Left ventricle myocardium inferior (tissue), 1 donor: Measurements from ENCODE around the gene MYRIP. TPM values are rescaled to one million over a fixed set of nuclear protein-coding genes. Genes with fewer than 3 reads are reported as not detected.

Source experiments
- DNase-seq: peaks from one replicate; pipeline ENCODE4 v3.0.0-alpha.2; 2020
- H3K27ac ChIP-seq: fragments of 200-600 bp; replicated peaks from 2 replicates; pipeline ENCODE4 v1.8.0; 2021
- H3K27me3 ChIP-seq: fragments of 200-600 bp; 2 replicates; pipeline ENCODE4 v1.8.0; 2021; ENCODE audit warnings: low read depth
- H3K36me3 ChIP-seq: fragments of 200-600 bp; 2 replicates; pipeline ENCODE4 v1.8.0; 2021
- H3K4me1 ChIP-seq: fragments of 200-600 bp; 2 replicates; pipeline ENCODE4 v1.8.0; 2021
- H3K4me3 ChIP-seq: fragments of 200-600 bp; 2 replicates; pipeline ENCODE4 v1.8.0; 2021; ENCODE audit warnings: mild to moderate bottlenecking, moderate library complexity
- H3K9me3 ChIP-seq: fragments of 200-600 bp; replicated peaks from 2 replicates; pipeline ENCODE4 v1.8.0; 2021
- CTCF ChIP-seq: fragments of 200-600 bp; IDR thresholded peaks from 2 replicates; pipeline ENCODE4 v1.8.0; 2021; ENCODE audit warnings: antibody characterized with exemption, mild to moderate bottlenecking, borderline replicate concordance
- intact Hi-C: fragments of 100-400 bp; cut with micrococcal nuclease; formaldehyde crosslinking; loops from one replicate; pipeline ENCODE4 v1.11.0; 2022
- total RNA-seq: library from RNA; stranded (reverse); fragmentation: NEBNext Ultra II Directional; extraction: Animal tissue kit (Norgen Biotek cat#: 25700); gene quantifications from one replicate; pipeline ENCODE4 v1.2.1, GENCODE V29; 2021
- donor health status: DM: no; HTN: yes; CAD: no; lungs with severe emphysema.

Gene MYRIP
- total RNA-seq, 1 donor from 2014 or later = 1.5 TPM

- Histone ChIP-seq H3K27ac (no peak overlapping the region), H3K4me1 (no peaks in the 10 kb centered on the region), H3K27me3 (no peaks in the 10 kb centered on the region), H3K36me3 (no peaks in the 10 kb centered on the region), H3K9me3 (peaks cover 3% of the 10 kb centered on the region), H3K4me3 (no peak overlapping the region)
- intact Hi-C loops = no loop called here
- no peak for TF ChIP-seq CTCF
- no peak for DNase-seq
Measured at GRCh38 chr3:40216471-40216870, 407.1 kb downstream of the MYRIP start.

GRCh38 chr3:40223856-40224255, 414.4 kb downstream of the MYRIP start:
- Histone ChIP-seq H3K27ac (no peak overlapping the region), H3K4me1 (peaks cover 4% of the 10 kb centered on the region), H3K36me3 (no peaks in the 10 kb centered on the region), H3K4me3 (no peak overlapping the region), H3K9me3 (peaks cover 3% of the 10 kb centered on the region), H3K27me3 (no peaks in the 10 kb centered on the region)
- intact Hi-C loops = no loop called here
- no peak for DNase-seq
- no peak for TF ChIP-seq CTCF

- no peaks in the 10 kb centered on the region for H3K36me3 ChIP-seq
- intact Hi-C loops = no loop called here
- DNase-seq = no peak
Measured at GRCh38 chr3:40224796-40225515, 415.5 kb downstream of the MYRIP start.

GRCh38 chr3:40226636-40227035, 417.2 kb downstream of the MYRIP start:
- H3K4me3 ChIP-seq = no peak overlapping the region
- no peaks in the 10 kb centered on the region for H3K27me3 ChIP-seq
- no peak overlapping the region for H3K27ac ChIP-seq
- H3K36me3 ChIP-seq = no peaks in the 10 kb centered on the region
- DNase-seq = no peak
- TF ChIP-seq CTCF = no peak
- H3K4me1 ChIP-seq = peaks cover 13% of the 10 kb centered on the region
- H3K9me3 ChIP-seq = no peaks in the 10 kb centered on the region
- intact Hi-C loops = no loop called here

More at GRCh38 chr3:40224796-40225515, 415.5 kb downstream of the MYRIP start:
- Histone ChIP-seq H3K4me1 (peaks cover 13% of the 10 kb centered on the region), H3K27ac (no peak overlapping the region), H3K4me3 (no peak overlapping the region), H3K27me3 (no peaks in the 10 kb centered on the region), H3K9me3 (peaks cover 3% of the 10 kb centered on the region)
- TF ChIP-seq CTCF = no peak

GRCh38 chr3:40228792-40229350, 419.5 kb downstream of the MYRIP start:
- H3K4me1 ChIP-seq = peaks cover 13% of the 10 kb centered on the region
- H3K9me3 ChIP-seq = peaks cover 4% of the 10 kb centered on the region
- DNase-seq = no peak
- TF ChIP-seq CTCF = no peak
- intact Hi-C loops = no loop called here
- no peak overlapping the region for H3K4me3 ChIP-seq
- H3K36me3 ChIP-seq = peaks cover 12% of the 10 kb centered on the region
- H3K27me3 ChIP-seq = no peaks in the 10 kb centered on the region
- H3K27ac ChIP-seq = no peak overlapping the region
